HFF-Myc (cell line): ENCODE data around the gene PRR30.

Experiments
- DNase-seq: peaks from one replicate; pipeline ENCODE4 v3.0.0-alpha.2; 2011; ENCODE audit warnings: low read depth; ENCODE audit errors: extremely low read depth
- H3K4me3 ChIP-seq: replicated peaks from 2 replicates; pipeline ENCODE4 v1.5.1; 2011; ENCODE audit warnings: low read depth, mild to moderate bottlenecking, control low read depth, low read length
- TF ChIP-seq, protein P1 (sequence below): IDR thresholded peaks from 2 replicates; pipeline ENCODE4 v1.5.1; 2012; ENCODE audit warnings: mild to moderate bottlenecking, low read depth, low read length, control low read depth; ENCODE audit errors: missing control alignments

Gene PRR30

DNA sequence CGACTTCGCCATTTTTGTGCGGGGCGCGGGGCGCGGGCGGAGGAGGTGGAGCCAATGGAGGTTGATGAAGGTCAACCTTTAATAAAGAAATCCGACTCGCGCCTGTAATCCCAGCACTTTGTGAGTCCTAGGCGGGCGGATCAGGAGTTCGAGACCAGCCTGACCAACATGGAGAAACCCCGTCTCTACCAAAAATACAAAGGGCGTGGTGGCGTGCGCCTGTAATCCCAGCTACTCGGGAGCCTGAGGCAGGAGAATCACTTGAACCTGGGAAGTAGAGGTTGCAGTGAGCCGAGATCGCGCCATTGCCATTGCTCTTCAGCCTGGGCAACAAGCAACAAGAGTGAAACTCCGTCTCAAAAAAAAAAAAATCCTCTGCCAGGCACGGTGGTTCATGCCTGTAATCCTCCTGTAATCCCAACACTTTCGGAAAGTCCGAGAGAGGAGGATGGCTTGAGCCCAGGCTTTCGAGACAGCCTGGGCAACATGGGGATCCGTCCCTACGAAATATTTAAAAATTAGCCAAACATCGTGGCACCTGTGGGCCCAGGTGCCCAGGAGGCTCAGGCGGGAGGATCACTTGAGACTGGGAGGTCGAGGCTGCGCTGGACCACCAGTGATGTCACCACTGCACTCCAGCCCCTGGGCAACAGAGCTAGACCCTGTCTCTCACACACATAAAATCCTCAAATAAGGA, 4.3 kb downstream of the PRR30 start:
- no peak for DNase-seq
- TF ChIP-seq, protein P1, sequence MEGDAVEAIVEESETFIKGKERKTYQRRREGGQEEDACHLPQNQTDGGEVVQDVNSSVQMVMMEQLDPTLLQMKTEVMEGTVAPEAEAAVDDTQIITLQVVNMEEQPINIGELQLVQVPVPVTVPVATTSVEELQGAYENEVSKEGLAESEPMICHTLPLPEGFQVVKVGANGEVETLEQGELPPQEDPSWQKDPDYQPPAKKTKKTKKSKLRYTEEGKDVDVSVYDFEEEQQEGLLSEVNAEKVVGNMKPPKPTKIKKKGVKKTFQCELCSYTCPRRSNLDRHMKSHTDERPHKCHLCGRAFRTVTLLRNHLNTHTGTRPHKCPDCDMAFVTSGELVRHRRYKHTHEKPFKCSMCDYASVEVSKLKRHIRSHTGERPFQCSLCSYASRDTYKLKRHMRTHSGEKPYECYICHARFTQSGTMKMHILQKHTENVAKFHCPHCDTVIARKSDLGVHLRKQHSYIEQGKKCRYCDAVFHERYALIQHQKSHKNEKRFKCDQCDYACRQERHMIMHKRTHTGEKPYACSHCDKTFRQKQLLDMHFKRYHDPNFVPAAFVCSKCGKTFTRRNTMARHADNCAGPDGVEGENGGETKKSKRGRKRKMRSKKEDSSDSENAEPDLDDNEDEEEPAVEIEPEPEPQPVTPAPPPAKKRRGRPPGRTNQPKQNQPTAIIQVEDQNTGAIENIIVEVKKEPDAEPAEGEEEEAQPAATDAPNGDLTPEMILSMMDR: no peak
- peak overlapping the region; percentile 94 for H3K4me3 ChIP-seq

DNA sequence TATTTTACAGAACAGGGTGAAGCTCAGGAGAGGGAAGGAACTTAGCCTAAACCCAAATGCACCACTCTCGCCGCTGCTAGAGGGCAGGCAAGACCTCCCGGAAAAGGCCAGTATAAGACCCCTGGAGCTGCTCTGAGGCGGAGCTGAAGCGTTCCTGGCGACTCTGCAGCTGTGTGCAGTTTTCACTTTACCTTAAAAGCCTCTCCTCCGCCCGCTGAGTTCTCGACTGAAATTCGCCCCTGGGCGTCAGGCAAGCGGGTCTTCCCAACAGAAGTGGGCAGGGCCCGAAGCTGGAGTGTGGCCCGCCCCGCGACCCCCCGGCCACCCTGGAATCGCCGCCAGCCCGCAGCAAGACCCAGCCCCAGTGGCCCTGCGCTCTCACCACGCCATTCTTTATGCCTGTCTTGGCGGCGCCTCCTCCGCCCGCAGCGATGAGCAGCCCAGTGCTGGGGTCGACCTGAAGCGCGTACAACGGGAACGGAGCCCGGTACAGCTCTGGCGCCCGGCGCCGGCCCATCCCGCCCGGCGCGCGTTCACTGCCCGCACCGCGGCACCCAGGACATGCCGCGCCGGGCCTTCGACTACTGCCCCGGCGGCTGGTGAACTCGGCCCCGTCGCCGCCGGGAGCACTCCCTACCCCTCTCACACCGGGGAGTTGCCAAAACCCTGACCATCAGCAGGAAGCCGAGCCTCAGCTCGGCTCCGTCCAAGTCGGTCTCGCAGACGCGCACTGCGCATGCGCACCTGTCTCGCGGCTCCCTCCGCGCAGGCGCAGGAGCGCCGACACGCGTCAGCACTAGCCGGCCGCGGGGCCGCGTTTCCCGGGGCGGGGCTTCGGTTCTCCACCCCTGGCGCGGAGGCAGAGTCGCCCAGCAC, 5.1 kb downstream of the PRR30 start, which contains the start of gene PREB:
Gene PREB (minus strand): TSS at position 732 of the 876 bp plus-strand sequence. CDS start 215 bp downstream, at position 517.
- H3K4me3 ChIP-seq: peak within 1 kb of the TSS; percentile 94
- peak; percentile 79 for DNase-seq
- TF ChIP-seq, protein P1: peak; percentile 30

DNA sequence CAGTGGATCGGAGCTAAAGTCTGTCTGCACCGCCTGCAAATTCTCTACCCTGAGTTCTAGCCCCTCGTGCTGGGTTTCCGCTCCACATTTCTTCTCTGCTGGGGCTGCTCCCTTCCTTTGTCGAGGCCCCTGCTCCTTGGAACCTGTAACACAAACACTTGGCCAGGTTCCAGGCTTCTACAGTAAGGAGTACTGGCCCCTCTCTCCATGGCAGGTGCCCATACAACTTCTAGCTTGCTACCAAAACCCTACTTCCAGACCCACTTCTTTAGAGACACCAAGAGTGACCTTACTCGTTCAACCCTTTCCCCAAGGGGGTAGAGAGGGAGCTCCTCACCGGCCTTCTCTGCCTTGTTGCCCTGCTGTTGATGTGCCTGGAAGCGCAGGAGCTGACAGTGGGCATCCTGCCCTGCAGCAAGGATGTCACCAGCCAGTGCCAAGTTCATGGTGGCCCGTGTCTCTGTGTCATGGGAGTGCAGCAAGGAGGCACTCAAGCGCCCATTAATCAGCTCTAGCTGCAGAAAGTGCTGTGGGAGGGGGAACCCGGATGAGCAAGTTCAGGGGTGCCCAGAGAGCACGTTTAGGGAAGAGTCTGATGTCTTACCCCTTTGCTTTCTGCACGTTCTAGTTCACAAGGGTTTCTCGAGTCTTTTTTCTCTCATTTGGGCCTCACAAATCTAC, 5.9 kb downstream of the PRR30 start:
- peak overlapping the region; percentile 94 for H3K4me3 ChIP-seq
- DNase-seq: no peak
- TF ChIP-seq, protein P1: no peak

DNA sequence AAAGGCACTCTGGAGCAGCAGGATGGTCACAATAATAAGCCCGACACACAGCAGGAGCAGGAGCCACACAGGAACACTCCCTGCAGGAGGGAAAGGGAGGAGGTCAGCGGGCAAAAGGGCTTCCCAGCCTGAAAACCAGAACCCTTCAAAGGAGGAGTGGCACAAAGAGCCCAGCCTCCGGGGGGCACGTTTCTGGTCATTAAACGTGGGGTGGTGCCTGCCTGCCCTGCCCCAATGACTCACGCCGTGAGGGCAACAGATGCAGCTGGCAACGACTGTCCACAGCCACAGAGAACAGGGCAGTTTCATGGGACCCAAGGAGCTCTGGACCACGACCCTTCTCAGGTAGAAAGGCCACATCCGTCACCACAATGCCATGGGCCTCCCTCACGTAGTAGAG, 7.8 kb downstream of the PRR30 start:
- no peak overlapping the region for H3K4me3 ChIP-seq
- TF ChIP-seq, protein P1: no peak
- DNase-seq: no peak

DNA sequence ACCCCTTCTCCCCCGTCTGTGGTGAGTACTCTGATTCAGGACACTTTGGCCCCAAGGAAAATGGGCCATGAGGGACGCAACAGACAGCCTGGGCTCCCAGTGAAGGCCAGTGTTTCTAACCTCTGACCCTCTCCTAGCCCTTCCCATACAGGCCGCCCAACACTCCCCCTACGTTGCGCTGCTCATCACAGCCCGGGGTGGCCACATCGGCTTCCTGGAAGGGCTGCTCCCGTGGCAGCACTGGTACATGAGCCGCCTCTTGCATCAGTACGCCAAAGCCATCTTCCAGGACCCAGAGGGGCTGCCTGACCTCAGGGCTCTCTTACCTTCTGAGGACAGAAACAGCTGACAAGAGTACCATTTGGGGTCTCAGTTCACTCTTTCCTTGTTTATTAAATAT, 8.8 kb downstream of the PRR30 start:
- no peak for DNase-seq
- TF ChIP-seq, protein P1: no peak
- no peak overlapping the region for H3K4me3 ChIP-seq

DNA sequence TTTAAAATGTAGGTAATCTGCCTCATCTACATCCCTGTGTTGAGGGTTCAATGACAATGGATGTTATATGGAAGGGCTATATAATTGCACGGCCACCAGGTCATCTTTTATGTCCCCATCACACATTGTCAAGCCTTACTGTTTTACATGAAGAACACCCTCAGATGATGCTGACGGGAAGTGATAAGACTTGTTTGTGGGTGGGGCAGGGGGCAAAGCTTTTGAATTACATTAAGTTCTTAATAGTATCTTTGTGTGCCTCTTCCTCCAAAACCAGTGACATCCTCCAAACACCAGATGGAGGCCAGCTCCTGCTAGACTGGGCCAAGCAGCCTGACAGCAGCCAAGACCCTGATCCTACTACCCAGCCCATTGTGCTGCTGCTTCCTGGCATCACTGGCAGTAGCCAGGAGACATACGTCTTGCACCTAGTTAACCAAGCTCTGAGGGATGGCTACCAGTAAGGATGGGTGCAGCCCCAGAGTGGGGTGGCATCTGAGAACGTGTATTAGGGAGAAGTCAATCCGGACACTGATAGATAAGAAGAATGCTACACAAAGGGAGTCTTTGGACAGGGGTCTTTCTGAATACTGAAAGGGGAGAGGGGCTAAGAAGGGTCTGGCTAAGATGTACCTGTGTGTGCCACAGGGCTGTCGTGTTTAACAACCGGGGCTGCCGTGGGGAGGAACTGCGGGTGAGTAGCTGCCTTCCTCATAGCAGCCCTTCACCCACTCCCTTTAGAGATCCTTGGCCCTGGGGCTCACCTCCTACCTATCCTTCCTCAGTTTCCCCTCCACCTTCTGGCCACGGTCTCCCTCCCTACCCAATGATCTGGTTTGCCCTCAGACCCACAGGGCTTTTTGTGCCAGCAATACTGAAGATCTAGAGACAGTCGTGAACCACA, 10.3 kb downstream of the PRR30 start:
- DNase-seq: no peak
- TF ChIP-seq, protein P1: no peak
- H3K4me3 ChIP-seq: no peak overlapping the region
